A549 (cell line): ENCODE measurements around the gene C1QL1. TPM values are rescaled to one million over a fixed set of nuclear protein-coding genes. Genes with fewer than 3 reads are reported as not detected.

Source experiments
- ATAC-seq, 2 experiments: fragments of 200-7000 bp in 1 of 2; fragments of >200 bp in 1 of 2; cut with Nextera tagmentation in 1 of 2; cut with Tn5 transposase in 1 of 2; 3 replicates each; pipeline versions ENCODE4 v1.8.0 to v1.9.1; 2018 to 2020; ENCODE audit warnings: mild to moderate bottlenecking in 1 of 2, moderate library complexity in 1 of 2
- CTCF ChIA-PET: fragments of 300-600 bp; sonication (Branson Sonifier 250); formaldehyde crosslinking; extraction: SDS; loops from one replicate; lab custom pipeline; 2021; ENCODE audit warnings: antibody characterized with exemption, inconsistent platforms; lab: Yijun Ruan, JAX
- POLR2A ChIA-PET: fragments of 350-600 bp; formaldehyde crosslinking; extraction: SDS; loops from one replicate; lab custom pipeline; 2021; ENCODE audit warnings: antibody characterized with exemption, inconsistent platforms; lab: Yijun Ruan, JAX
- DNase-seq, 2 experiments: peaks; one replicate each; pipeline versions ENCODE4 v3.0.0 to v3.0.0-alpha.2; 2011 to 2016; ENCODE audit warnings: low read depth in 1 of 2, low spot score in 1 of 2
- FAIRE-seq: peaks from 2 replicates; lab custom pipeline; 2011; peaks lifted over from hg19 to GRCh38; lab: Jason Lieb, UNC
- H3K27ac ChIP-seq, 2 experiments: fragments of >200 bp; sonication (Bioruptor Twin); formaldehyde crosslinking; 3 replicates each; pipeline ENCODE4 v1.5.1; 2016 to 2017
- H3K4me1 ChIP-seq: fragments of >200 bp; sonication (Bioruptor Twin); formaldehyde crosslinking; 3 replicates; pipeline ENCODE4 v1.6.1; 2016
- H3K4me2 ChIP-seq: fragments of >200 bp; sonication (Bioruptor Twin); formaldehyde crosslinking; 3 replicates; pipeline ENCODE4 v1.6.1; 2016
- H3K4me3 ChIP-seq: fragments of >200 bp; sonication (Bioruptor Twin); formaldehyde crosslinking; 3 replicates; pipeline ENCODE4 v1.5.1; 2016
- H3K9me3 ChIP-seq: fragments of >200 bp; sonication (Bioruptor Twin); formaldehyde crosslinking; 3 replicates; pipeline ENCODE4 v1.6.1; 2016
- CBX2 ChIP-seq: fragments of 200-600 bp; sonication (generic); IDR thresholded peaks from 2 replicates; pipeline ENCODE4 v1.6.1; 2016; ENCODE audit warnings: low read depth, mild to moderate bottlenecking, borderline replicate concordance
- CBX8 ChIP-seq: fragments of 200-600 bp; sonication (generic); IDR thresholded peaks from 2 replicates; pipeline ENCODE4 v1.6.1; 2016
- CEBPB ChIP-seq, 2 experiments: fragments of >200 bp in 1 of 2; sonication (Bioruptor Twin) in 1 of 2; formaldehyde crosslinking in 1 of 2; IDR thresholded peaks; 2 replicates each; pipeline ENCODE4 v1.6.1; 2012 to 2016
- CHD2 ChIP-seq: fragments of 150-350 bp; IDR thresholded peaks from 2 replicates; pipeline ENCODE4 v1.6.1; 2014; ENCODE audit warnings: low read length; ENCODE audit not compliant: partially characterized antibody
- CTCF ChIP-seq: fragments of >200 bp; sonication (Bioruptor Twin); formaldehyde crosslinking; IDR thresholded peaks from 3 replicates; pipeline ENCODE4 v1.5.1; 2016
- E2F6 ChIP-seq: IDR thresholded peaks from 2 replicates; pipeline ENCODE4 v1.6.1; 2012; ENCODE audit warnings: low read depth, borderline replicate concordance
- EHF ChIP-seq: fragments of 250-450 bp; sonication (Bioruptor Pico); IDR thresholded peaks from 2 replicates; pipeline ENCODE4 v1.5.0; 2020; ENCODE audit warnings: mild to moderate bottlenecking
- EP300 ChIP-seq, 2 experiments: fragments of >200 bp; sonication (Bioruptor Twin); formaldehyde crosslinking; IDR thresholded peaks; 2 replicates in 1 of 2; 3 replicates in 1 of 2; pipeline ENCODE4 v1.6.1; 2016 to 2017
- ESRRA ChIP-seq: fragments of 150-350 bp; IDR thresholded peaks from 2 replicates; pipeline ENCODE4 v1.6.1; 2014; ENCODE audit warnings: mild to moderate bottlenecking, low read length, borderline replicate concordance
- FOSB ChIP-seq: fragments of 250-450 bp; sonication (Bioruptor Pico); IDR thresholded peaks from 2 replicates; pipeline ENCODE4 v1.5.0; 2020; ENCODE audit warnings: mild to moderate bottlenecking, moderate library complexity
- FOSL2 ChIP-seq, 2 experiments: fragments of 450-650 bp in 1 of 2; fragments of >200 bp in 1 of 2; sonication (Bioruptor Twin) in 1 of 2; formaldehyde crosslinking; IDR thresholded peaks; 2 replicates each; pipeline versions ENCODE4 v1.5.0 to v1.6.1; 2016 to 2020; ENCODE audit warnings: mild to moderate bottlenecking in 1 of 2, moderate library complexity in 1 of 2
- HDAC2 ChIP-seq: fragments of 200-600 bp; sonication (generic); IDR thresholded peaks from 2 replicates; pipeline ENCODE4 v1.6.1; 2016
- HMGXB4 ChIP-seq: fragments of 250-450 bp; sonication (Bioruptor Pico); IDR thresholded peaks from 2 replicates; pipeline ENCODE4 v1.5.0; 2021; ENCODE audit warnings: mild to moderate bottlenecking, moderate library complexity, borderline replicate concordance
- HOXA7 ChIP-seq: fragments of 250-450 bp; sonication (Bioruptor Pico); IDR thresholded peaks from 2 replicates; pipeline ENCODE4 v1.5.0; 2020; ENCODE audit warnings: mild to moderate bottlenecking, moderate library complexity
- HOXB5 ChIP-seq: fragments of 250-450 bp; sonication (Bioruptor Pico); IDR thresholded peaks from 2 replicates; pipeline ENCODE4 v1.5.0; 2020; ENCODE audit warnings: mild to moderate bottlenecking, moderate library complexity
- JUN ChIP-seq, 2 experiments: fragments of >200 bp; sonication (Bioruptor Twin); formaldehyde crosslinking; IDR thresholded peaks; 2 replicates in 1 of 2; 3 replicates in 1 of 2; pipeline ENCODE4 v1.6.1; 2016 to 2017
- JUNB ChIP-seq: fragments of >200 bp; sonication (Bioruptor Twin); formaldehyde crosslinking; IDR thresholded peaks from 2 replicates; pipeline ENCODE4 v1.6.1; 2016
- KDM1A ChIP-seq: fragments of 200-600 bp; sonication (generic); IDR thresholded peaks from 2 replicates; pipeline ENCODE4 v1.6.1; 2016; ENCODE audit warnings: low read depth, mild to moderate bottlenecking
- MAFK ChIP-seq: fragments of 450-650 bp; IDR thresholded peaks from 2 replicates; pipeline ENCODE4 v1.6.1; 2014; ENCODE audit not compliant: partially characterized antibody
- MAX ChIP-seq: IDR thresholded peaks from 2 replicates; pipeline ENCODE4 v1.6.1; 2012
- MYC ChIP-seq: IDR thresholded peaks from 2 replicates; pipeline ENCODE4 v1.6.1; 2012; ENCODE audit warnings: mild to moderate bottlenecking, inconsistent platforms, low read length, improper control_type of control experiment, borderline replicate concordance
- POLR2A ChIP-seq: IDR thresholded peaks from 2 replicates; pipeline ENCODE4 v1.6.1; 2012; ENCODE audit warnings: mild to moderate bottlenecking, low read length
- POLR2AphosphoS2 ChIP-seq: conservative IDR thresholded peaks from 2 replicates; pipeline ENCODE4 v1.6.1; 2012; ENCODE audit warnings: low read length, improper control_type of control experiment, inconsistent platforms
- RAD21 ChIP-seq, 2 experiments: fragments of >200 bp in 1 of 2; sonication (Bioruptor Twin) in 1 of 2; formaldehyde crosslinking in 1 of 2; IDR thresholded peaks in 1 of 2; conservative IDR thresholded peaks in 1 of 2; 2 replicates in 1 of 2; 3 replicates in 1 of 2; pipeline ENCODE4 v1.6.1; 2012 to 2018; ENCODE audit warnings: inconsistent platforms in 1 of 2
- RCOR1 ChIP-seq: fragments of 150-350 bp; IDR thresholded peaks from 2 replicates; pipeline ENCODE4 v1.6.1; 2014; ENCODE audit warnings: antibody characterized with exemption, low read length, low read depth
- RFX5 ChIP-seq: fragments of 450-650 bp; IDR thresholded peaks from 2 replicates; pipeline ENCODE4 v1.7.1; 2014; ENCODE audit warnings: antibody characterized with exemption, mild to moderate bottlenecking, moderate library complexity
- SMC3 ChIP-seq: fragments of >200 bp; sonication (Bioruptor Twin); formaldehyde crosslinking; IDR thresholded peaks from 3 replicates; pipeline ENCODE4 v1.6.1; 2018; ENCODE audit warnings: inconsistent platforms
- SREBF2 ChIP-seq: fragments of 450-650 bp; IDR thresholded peaks from 2 replicates; pipeline ENCODE4 v1.6.1; 2014; ENCODE audit warnings: mild to moderate bottlenecking, moderate library complexity
- TFCP2L1 ChIP-seq: fragments of 250-450 bp; sonication (Bioruptor Pico); IDR thresholded peaks from 2 replicates; pipeline ENCODE4 v1.5.0; 2021; ENCODE audit warnings: mild to moderate bottlenecking
- TP53 ChIP-seq: fragments of 250-450 bp; sonication (Bioruptor Pico); IDR thresholded peaks from 2 replicates; pipeline ENCODE4 v1.5.0; 2021; ENCODE audit warnings: mild to moderate bottlenecking, moderate library complexity
- ZNF302 ChIP-seq: fragments of 250-450 bp; sonication (Bioruptor Pico); IDR thresholded peaks from 2 replicates; pipeline ENCODE4 v1.9.0; 2021; ENCODE audit warnings: inconsistent platforms, mild to moderate bottlenecking, moderate library complexity
- ZSCAN20 ChIP-seq: fragments of 250-450 bp; sonication (Bioruptor Pico); IDR thresholded peaks from 2 replicates; pipeline ENCODE4 v1.8.0; 2022; ENCODE audit warnings: mild to moderate bottlenecking, moderate library complexity
- WGBS: methylation state at CpG from one replicate; pipeline ENCODE4 v1.1.6; 2017; ENCODE audit errors: missing lambda C conversion rate; 5-methylcytosine and 5-hydroxymethylcytosine counted together
- polyA plus RNA-seq, 4 experiments: library from polyadenylated mRNA; depleted of rRNA in 3 of 4; stranded (reverse); fragments of >200 nt; fragmentation: RNase III in 1 of 4; extraction: RNeasy Plus Mini Kit Qiagen cat#74134 plus additional on column Dnase treatment in 1 of 4; gene quantifications; 2 replicates in 3 of 4; 3 replicates in 1 of 4; pipeline ENCODE4 v1.2.3, GENCODE V29; 2011 to 2017

The C1QL1 gene
- polyA plus RNA-seq, 2 of the 4 experiments (the other 2 are of a cell fraction): 2.6 to 8.5 TPM

GRCh38 chr17:44940768-44941167 lies 27.3 kb downstream of the C1QL1 start:
- H3K4me1 ChIP-seq: peaks cover 36% of the 10 kb centered on the region
- ATAC-seq: peak; percentile 41 to 47; a peak in 5 of 6 replicates
- 30% methylated on average over 1 of the region's 1 CpG for WGBS

GRCh38 chr17:44940317-44940716 lies 27.8 kb downstream of the C1QL1 start:
- 8% methylated on average over 4 of the region's 4 CpGs for WGBS
- H3K27ac ChIP-seq: peak overlapping the region; percentile 78 to 86
- H3K4me2 ChIP-seq: peak overlapping the region; percentile 83
- H3K9me3 ChIP-seq: peaks cover 7% of the 10 kb centered on the region; the same call in 2 of the 3 replicates
- ChIA-PET CTCF (interaction anchor here (0.9 to 38.8 kb wide), 10 partner anchors 18 to 195 kb away, joined by 3 to 1853 read pairs (median 5); partner anchors contain the start of genes ACBD4, C1QL1, DCAKD and GFAP), POLR2A (no interaction called here)
- DNase-seq (peak; percentile 68 to 84), ATAC-seq (peak; percentile 60 to 68; a peak in 5 of 6 replicates), FAIRE-seq (peak; percentile 86)
- H3K4me1 ChIP-seq: peaks cover 36% of the 10 kb centered on the region
- H3K4me3 ChIP-seq: no peak overlapping the region
- TF ChIP-seq ZSCAN20 (CRISPR knock-in tag) (no peak), RCOR1 (no peak), CHD2 (no peak), FOSL2 (IDR thresholded peaks at IDR 0.05) (peak; percentile 69), FOSL2 (CRISPR knock-in tag; IDR thresholded peaks at IDR 0.05) (peak; percentile 82), TP53 (no peak), HMGXB4 (CRISPR knock-in tag) (no peak), ZNF302 (CRISPR knock-in tag) (no peak), RFX5 (no peak), FOSB (CRISPR knock-in tag) (no peak), MAX (0 out of 2 replicates have a peak, but pooled peaks have one; percentile 35), SREBF2 (no peak), JUNB (peak; percentile 91), MAFK (peak; percentile 85), ESRRA (no peak), EP300 (IDR thresholded peaks at IDR 0.05) (peak; percentile 44 to 75; a peak in 1 of 5 replicates), JUN (IDR thresholded peaks at IDR 0.05) (peak; percentile 72 to 76; a peak in 3 of 5 replicates), RAD21 (conservative IDR thresholded peaks at IDR 0.05 in 1 of 2, IDR thresholded peaks at IDR 0.05 in 1 of 2) (0 out of 5 replicates have a peak, but pooled peaks of 1 of the 2 experiments have one; percentile 16), KDM1A (no peak), POLR2A (no peak), MYC (no peak), E2F6 (no peak), CBX8 (no peak), HOXA7 (no peak), EHF (CRISPR knock-in tag) (no peak), POLR2AphosphoS2 (no peak)

More at GRCh38 chr17:44940768-44941167, 27.3 kb downstream of the C1QL1 start:
- H3K4me2 ChIP-seq: peak overlapping the region; percentile 83
- ChIA-PET POLR2A (no interaction called here), CTCF (interaction anchor here (1.0 to 38.8 kb wide), 8 partner anchors 18 to 195 kb away, joined by 3 to 1853 read pairs (median 6); partner anchors contain the start of genes ACBD4, C1QL1, DCAKD and GFAP)
- H3K4me3 ChIP-seq: no peak overlapping the region
- DNase-seq (no peak), FAIRE-seq (peak; percentile 13)
- TF ChIP-seq FOSB (CRISPR knock-in tag): 0 out of 2 replicates have a peak, but pooled peaks have one; percentile 46
- peak; percentile 74 for TF ChIP-seq MAFK
- no peak for TF ChIP-seq HDAC2
- no peak for TF ChIP-seq TFCP2L1 (CRISPR knock-in tag)
- no peak for TF ChIP-seq EHF (CRISPR knock-in tag)
- no peak for TF ChIP-seq RAD21 (conservative IDR thresholded peaks at IDR 0.05 in 1 of 2, IDR thresholded peaks at IDR 0.05 in 1 of 2)
- no peak for TF ChIP-seq SMC3
- no peak for TF ChIP-seq CBX2
- peak in 1 of 2 experiments; percentile 14; a peak in 1 of 4 replicates for TF ChIP-seq CEBPB (IDR thresholded peaks at IDR 0.05)
- no peak for TF ChIP-seq HOXB5 (CRISPR knock-in tag)
- no peak for TF ChIP-seq CTCF
- no peak for TF ChIP-seq ESRRA
- H3K9me3 ChIP-seq: peaks cover 7% of the 10 kb centered on the region; the same call in 2 of the 3 replicates
- H3K27ac ChIP-seq: peak overlapping the region; percentile 78 to 86
